ENCODE results near the gene GNG12. TPM values are rescaled to one million over a fixed set of nuclear protein-coding genes. Genes with fewer than 3 reads are reported as not detected.
"Not testable (repeated sequence)": the region's sequence is repeated elsewhere in the genome, so short reads cannot be mapped to it uniquely, and the experiment has no call there.

Gene GNG12
- total and polyA plus RNA-seq, 5 donors: 12.2 to 44.9 (median 30.7) TPM

DNA sequence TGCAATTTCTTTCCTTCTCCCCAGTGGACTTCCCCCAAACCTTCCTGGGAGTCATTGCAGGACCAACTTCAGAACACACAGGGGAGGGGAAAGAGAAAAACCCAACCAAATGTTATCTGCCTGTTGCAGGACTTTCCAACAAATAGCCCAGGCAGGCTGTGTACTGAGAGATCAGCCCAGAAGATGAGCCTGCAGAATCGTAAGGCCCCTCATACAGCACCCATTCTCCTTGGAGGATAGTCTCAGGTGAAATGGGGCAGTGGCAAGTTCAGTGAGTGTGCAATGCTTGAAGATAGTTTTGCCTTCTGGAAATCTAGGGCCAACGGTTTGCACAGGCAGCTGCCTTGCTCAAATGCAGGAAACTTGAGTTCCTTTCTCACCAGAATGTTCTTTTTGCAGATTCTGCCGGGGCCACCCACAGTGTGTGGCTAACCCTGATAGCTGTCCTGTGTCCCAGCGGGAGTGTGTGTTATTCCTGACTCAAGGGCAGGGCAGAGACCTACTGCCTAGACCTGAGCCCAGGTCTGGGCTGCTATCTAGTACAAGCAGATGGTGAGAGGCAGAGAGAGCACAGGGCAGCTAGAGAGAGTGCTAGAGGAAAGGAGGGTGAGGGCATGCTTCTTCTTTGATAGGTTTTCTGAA lies 99.5 kb downstream of the GNG12 start:
- H3K27ac ChIP-seq (ENCODE audit: low read length): no peak overlapping the region
- H3K4me3 ChIP-seq (ENCODE audit: low read length): no peak overlapping the region
- WGBS: 38% methylated on average over 4 of the region's 4 CpGs
- intact Hi-C loops (cut with DNase I): no loop called here
- H3K4me1 ChIP-seq (ENCODE audit: control insufficient read depth, insufficient read depth, low read length): peaks cover 17% of the 10 kb centered on the region
- DNase-seq: no peak
- H3K9me3 ChIP-seq (ENCODE audit: control insufficient read depth, low read length): no peaks in the 10 kb centered on the region
- no peaks in the 10 kb centered on the region for H3K27me3 ChIP-seq (ENCODE audit: control insufficient read depth, insufficient read depth)
- peak in 1 of 2 donors; percentile 6 for ATAC-seq

DNA sequence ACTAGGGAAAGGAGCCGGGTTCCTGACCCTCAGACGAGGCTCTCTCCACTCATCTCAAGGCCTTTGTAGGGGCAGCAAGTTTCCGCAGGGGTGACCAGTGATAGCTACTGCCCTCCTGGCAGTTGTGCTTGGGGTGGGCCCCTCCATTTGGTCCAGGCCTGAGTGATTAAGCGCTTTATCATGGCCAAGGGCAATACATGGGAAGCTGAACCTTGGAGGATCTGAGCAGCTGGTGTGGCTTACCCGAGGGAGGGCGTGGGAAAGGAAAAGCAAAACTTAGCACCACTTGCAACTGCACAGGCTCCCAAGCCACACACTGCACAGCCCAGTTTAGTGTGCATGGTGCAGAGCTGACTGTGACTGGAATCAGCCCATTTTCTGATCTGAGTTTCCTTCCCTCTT lies 100.5 kb downstream of the GNG12 start:
- Histone ChIP-seq H3K27me3 (ENCODE audit: control insufficient read depth, insufficient read depth) (no peaks in the 10 kb centered on the region), H3K4me1 (ENCODE audit: control insufficient read depth, insufficient read depth, low read length) (peaks cover 16% of the 10 kb centered on the region), H3K4me3 (ENCODE audit: low read length) (no peak overlapping the region), H3K27ac (ENCODE audit: low read length) (peak overlapping the region; percentile 56), H3K9me3 (ENCODE audit: control insufficient read depth, low read length) (no peaks in the 10 kb centered on the region)
- intact Hi-C loops (cut with DNase I): no loop called here
- ATAC-seq (peak; percentile 85 to 92), DNase-seq (peak; percentile 69 to 77 (median 77))
- WGBS: 43% methylated on average over 6 of the region's 6 CpGs

DNA sequence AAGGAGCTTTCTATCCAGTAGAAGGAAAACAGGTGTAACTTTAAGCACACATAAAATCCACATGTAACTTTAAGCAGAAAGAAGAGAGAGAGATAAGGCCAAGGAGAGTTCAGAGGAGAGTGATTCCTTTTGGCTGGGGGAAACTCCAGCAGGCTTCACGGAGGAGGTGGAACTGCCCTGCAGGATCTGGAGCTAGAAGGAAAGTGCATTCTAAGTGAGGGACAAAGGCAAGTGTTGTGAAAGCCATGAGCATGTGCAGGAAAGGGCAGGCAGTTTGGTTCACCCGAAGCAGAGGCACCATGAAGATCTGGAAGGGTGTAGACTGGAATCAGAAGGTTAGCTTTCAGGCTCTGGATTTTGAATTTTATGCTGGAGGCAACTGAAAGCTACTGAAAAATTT lies 101.9 kb downstream of the GNG12 start:
- DNase-seq (no peak), ATAC-seq (no peak)
- no peak overlapping the region for H3K27ac ChIP-seq (ENCODE audit: low read length)
- H3K4me1 ChIP-seq (ENCODE audit: control insufficient read depth, insufficient read depth, low read length): peaks cover 11% of the 10 kb centered on the region
- H3K9me3 ChIP-seq (ENCODE audit: control insufficient read depth, low read length): no peaks in the 10 kb centered on the region
- no peak overlapping the region for H3K4me3 ChIP-seq (ENCODE audit: low read length)
- no peaks in the 10 kb centered on the region for H3K27me3 ChIP-seq (ENCODE audit: control insufficient read depth, insufficient read depth)
- WGBS: 88% methylated on average over 2 of the region's 2 CpGs
- intact Hi-C loops (cut with DNase I): no loop called here

DNA sequence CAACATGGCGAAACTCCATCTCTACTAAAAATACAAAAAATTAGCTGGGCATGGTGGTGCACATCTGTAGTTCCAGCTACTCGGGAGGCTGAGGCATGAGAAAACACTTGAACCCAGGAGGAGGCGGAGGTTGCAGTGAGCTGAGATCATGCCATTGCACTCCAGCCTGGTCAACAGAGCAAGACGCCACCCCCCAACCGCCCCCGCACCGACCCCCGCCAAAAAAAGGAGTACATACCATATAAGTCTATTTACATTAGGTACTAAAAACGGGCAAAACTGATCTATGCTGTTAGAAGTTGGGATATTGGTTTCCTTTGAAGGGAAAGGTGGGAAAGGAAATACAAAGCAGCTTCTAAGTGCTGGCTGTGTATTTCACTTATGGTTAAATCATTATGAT lies 103.0 kb downstream of the GNG12 start:
- WGBS: 95% methylated on average over 9 of the region's 9 CpGs
- H3K27ac ChIP-seq (ENCODE audit: low read length); intact Hi-C loops (cut with DNase I): not testable (repeated sequence)

DNA sequence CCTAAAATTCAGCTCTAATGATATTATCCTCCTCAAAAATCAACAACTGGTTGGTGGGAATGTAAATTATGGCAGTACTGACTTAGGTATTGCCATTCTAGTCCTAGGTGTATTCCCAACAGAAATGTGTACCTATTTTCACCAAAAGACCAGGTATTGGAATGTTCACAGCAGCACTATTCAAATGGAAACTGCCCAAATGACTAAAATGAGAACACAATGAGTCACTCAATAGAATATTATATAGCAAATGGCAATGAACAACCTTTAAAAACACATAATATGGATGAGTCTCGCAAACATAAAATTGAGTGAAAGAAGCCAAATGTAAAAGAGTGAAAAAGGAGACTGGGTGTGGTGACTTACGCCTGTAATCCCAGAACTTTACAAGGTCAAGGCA lies 103.4 kb downstream of the GNG12 start:
- Histone ChIP-seq H3K4me3 (ENCODE audit: low read length) (no peak overlapping the region), H3K9me3 (ENCODE audit: control insufficient read depth, low read length) (no peaks in the 10 kb centered on the region), H3K27ac (ENCODE audit: low read length) (no peak overlapping the region), H3K27me3 (ENCODE audit: control insufficient read depth, insufficient read depth) (no peaks in the 10 kb centered on the region), H3K4me1 (ENCODE audit: control insufficient read depth, insufficient read depth, low read length) (peaks cover 10% of the 10 kb centered on the region)
- no peak for ATAC-seq
- intact Hi-C loops (cut with DNase I): no loop called here
- no peak for DNase-seq
- over 99% methylated on average over 2 of the region's 2 CpGs for WGBS

More for the DNA sequence above, 103.0 kb downstream of the GNG12 start:
- H3K4me1 ChIP-seq (ENCODE audit: control insufficient read depth, insufficient read depth, low read length); H3K9me3 ChIP-seq (ENCODE audit: control insufficient read depth, low read length); H3K27me3 ChIP-seq (ENCODE audit: control insufficient read depth, insufficient read depth); H3K4me3 ChIP-seq (ENCODE audit: low read length); ATAC-seq; DNase-seq: not testable (repeated sequence)

DNA sequence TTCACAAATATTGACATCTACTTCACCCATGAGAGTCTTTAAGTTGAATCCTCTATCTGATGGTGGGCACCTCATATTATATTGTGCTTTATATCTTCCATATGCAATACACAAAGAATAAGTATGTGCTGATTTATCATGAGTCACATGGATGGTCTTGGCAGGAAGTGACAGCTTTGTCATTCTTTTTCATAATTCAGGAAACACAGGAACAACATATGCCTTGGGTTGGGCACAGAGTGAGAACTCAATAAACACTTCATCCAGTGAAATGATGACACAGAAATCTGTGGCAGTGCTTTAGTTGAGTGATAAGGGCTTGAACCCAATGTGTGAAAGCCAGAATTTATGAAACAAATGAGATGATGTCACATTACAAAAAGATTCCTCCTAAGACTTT lies 107.0 kb downstream of the GNG12 start:
- intact Hi-C loops (cut with DNase I): no loop called here
- ATAC-seq (no peak), DNase-seq (no peak)
- H3K4me3 ChIP-seq (ENCODE audit: low read length): no peak overlapping the region
- H3K9me3 ChIP-seq (ENCODE audit: control insufficient read depth, low read length): no peaks in the 10 kb centered on the region
- H3K27ac ChIP-seq (ENCODE audit: low read length): no peak overlapping the region
- no peaks in the 10 kb centered on the region for H3K27me3 ChIP-seq (ENCODE audit: control insufficient read depth, insufficient read depth)
- H3K4me1 ChIP-seq (ENCODE audit: control insufficient read depth, insufficient read depth, low read length): peaks cover 9% of the 10 kb centered on the region

DNA sequence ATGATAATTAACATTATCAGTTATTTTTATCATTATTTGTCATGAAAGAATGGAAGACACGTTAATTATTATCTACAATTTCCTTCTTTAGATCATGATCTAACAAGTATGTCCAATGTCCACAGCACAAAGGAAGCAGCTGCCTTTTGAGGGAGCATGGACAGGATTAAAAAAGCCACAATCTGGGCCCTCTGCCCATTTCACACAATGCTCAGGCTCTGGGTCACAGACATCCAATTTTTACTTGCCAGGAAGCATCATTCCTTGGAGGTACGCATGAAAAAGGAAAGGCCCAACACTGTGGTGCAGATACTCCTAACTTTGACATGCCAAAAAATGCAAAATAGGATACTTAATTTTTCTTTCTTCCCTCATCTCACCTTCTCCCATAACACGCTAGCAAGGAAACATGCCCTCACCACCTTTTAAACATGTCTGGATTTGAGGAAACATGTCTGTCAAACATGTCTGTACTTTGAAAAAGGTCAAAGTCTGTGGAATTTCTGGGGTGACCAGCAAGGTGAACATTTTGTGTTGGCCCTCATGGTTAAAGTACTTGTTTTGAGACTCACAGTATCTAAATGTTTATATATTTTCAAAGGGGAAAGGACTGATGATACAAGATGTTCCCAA lies 108.2 kb downstream of the GNG12 start:
- DNase-seq: peak in 2 of 3 donors; percentile 55 to 63
- peak; percentile 56 to 85 for ATAC-seq
- H3K4me3 ChIP-seq (ENCODE audit: low read length): no peak overlapping the region
- 28% methylated on average over 3 of the region's 3 CpGs for WGBS
- H3K27ac ChIP-seq (ENCODE audit: low read length): no peak overlapping the region
- intact Hi-C loops (cut with DNase I): no loop called here
- no peaks in the 10 kb centered on the region for H3K27me3 ChIP-seq (ENCODE audit: control insufficient read depth, insufficient read depth)
- peaks cover 9% of the 10 kb centered on the region for H3K4me1 ChIP-seq (ENCODE audit: control insufficient read depth, insufficient read depth, low read length)
- H3K9me3 ChIP-seq (ENCODE audit: control insufficient read depth, low read length): no peaks in the 10 kb centered on the region

DNA sequence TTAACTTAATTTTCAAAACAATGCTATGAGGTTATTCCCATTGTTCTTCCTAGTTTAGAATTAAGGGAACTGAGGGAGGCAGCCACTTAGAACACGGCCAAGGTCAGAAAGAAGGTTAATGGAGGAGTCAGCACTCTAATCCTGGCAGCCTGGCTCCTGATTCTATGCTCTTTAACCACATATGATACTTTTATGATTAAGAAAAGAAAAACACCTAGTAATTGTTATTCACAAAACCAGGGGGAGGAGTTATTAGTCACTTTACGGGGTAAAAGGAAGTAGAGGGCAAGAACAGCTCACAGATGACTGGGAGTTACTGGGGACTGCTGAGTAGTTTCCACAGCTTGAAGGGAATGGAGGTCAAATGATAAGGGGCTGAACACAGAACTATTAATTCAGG lies 109.6 kb downstream of the GNG12 start:
- Histone ChIP-seq H3K4me3 (ENCODE audit: low read length) (no peak overlapping the region), H3K27ac (ENCODE audit: low read length) (peak overlapping the region; percentile 73), H3K4me1 (ENCODE audit: control insufficient read depth, insufficient read depth, low read length) (peaks cover 9% of the 10 kb centered on the region), H3K9me3 (ENCODE audit: control insufficient read depth, low read length) (no peaks in the 10 kb centered on the region), H3K27me3 (ENCODE audit: control insufficient read depth, insufficient read depth) (no peaks in the 10 kb centered on the region)
- 28% methylated on average over 2 of the region's 2 CpGs for WGBS
- ATAC-seq: peak; percentile 55 to 91
- no peak for DNase-seq
- intact Hi-C loops (cut with DNase I): no loop called here

DNA sequence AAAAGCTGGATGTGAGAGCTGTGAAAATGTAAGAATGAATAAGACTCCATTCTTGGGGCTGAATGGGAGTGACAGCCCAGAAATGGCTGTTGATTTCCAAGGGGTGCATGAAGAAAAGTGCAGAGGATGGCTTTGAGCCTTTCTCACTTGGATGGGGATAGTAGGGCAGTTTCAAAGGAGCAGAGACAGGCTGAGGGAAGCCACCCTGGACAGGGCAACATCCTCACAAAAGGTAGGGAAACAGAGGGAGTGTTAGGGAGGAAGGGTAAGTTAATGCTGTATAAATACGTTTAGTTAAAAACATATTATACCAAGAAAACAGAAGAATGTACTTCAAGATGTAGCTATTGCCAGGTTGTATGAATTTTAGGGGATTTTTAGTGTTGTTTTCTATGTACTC lies 110.1 kb downstream of the GNG12 start:
- DNase-seq (no peak), ATAC-seq (no peak)
- Histone ChIP-seq H3K4me3 (ENCODE audit: low read length) (no peak overlapping the region), H3K4me1 (ENCODE audit: control insufficient read depth, insufficient read depth, low read length) (peaks cover 9% of the 10 kb centered on the region), H3K27me3 (ENCODE audit: control insufficient read depth, insufficient read depth) (no peaks in the 10 kb centered on the region), H3K27ac (ENCODE audit: low read length) (no peak overlapping the region), H3K9me3 (ENCODE audit: control insufficient read depth, low read length) (no peaks in the 10 kb centered on the region)
- intact Hi-C loops (cut with DNase I): no loop called here
- 64% methylated on average over 1 of the region's 1 CpG for WGBS

DNA sequence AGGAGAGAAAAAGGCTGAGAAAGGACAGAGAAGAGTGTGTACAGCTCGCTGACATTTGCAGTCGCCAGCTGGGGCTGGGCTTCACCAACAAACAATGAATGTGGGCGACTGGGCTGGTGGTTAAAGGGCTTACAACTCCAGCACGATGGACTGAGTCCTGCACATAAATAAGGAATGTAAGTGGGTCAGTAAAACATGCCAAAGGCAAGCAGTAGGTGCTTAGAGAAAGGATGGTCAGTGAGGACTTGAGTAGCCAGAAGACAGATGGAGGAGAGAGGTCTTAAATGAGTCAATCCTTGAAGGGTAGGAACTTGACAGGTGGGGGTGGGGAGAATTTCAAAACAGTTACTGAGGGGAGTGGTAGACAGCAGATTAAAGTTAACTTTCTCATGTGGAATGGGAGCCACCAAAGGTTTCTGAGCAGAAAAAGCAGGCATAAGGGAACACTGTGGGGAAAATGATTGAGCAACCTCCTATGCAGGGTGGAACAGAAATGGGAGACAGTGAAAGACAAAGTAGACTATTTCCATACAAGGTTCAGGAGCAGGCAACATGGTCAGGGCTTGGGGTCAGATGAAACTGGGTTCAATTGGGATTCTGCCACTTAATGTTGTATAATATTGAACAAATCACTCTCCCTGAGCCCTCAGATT lies 110.8 kb downstream of the GNG12 start:
- Histone ChIP-seq H3K4me1 (ENCODE audit: control insufficient read depth, insufficient read depth, low read length) (peaks cover 9% of the 10 kb centered on the region), H3K27me3 (ENCODE audit: control insufficient read depth, insufficient read depth) (no peaks in the 10 kb centered on the region), H3K4me3 (ENCODE audit: low read length) (no peak overlapping the region), H3K9me3 (ENCODE audit: control insufficient read depth, low read length) (no peaks in the 10 kb centered on the region), H3K27ac (ENCODE audit: low read length) (no peak overlapping the region)
- intact Hi-C loops (cut with DNase I): no loop called here
- 84% methylated on average over 4 of the region's 4 CpGs for WGBS
- DNase-seq: no peak
- ATAC-seq: peak in 1 of 2 donors; percentile 18

DNA sequence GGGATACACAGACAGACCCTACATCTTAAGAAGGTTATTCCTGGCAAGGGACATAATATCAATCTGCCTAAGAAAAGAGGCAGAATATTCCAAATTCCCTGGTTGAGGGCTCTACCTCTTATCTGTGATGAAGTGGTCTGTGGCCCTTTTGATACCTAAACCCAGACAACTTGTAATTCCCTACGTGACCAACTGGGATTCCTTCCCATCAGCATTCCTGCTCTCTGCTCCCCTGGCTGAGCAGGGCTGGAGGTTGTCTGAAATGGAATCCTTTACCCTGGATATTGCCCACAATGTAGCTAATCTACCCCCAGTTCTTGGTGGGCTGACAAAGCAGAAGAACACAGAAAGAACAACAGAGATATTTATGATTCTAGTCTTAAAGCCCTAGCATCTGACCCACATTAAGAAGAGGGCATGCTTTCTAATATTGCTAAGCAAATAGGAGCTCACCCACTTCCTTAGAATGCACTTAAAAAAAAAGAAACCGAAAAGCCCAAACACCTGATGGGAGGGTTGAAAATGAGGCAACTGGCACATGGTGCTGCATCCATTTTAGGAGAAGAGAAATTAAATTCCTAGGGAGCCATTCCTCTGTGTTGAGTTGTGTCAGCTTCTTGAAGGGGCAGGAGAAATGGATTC lies 111.5 kb downstream of the GNG12 start:
- Histone ChIP-seq H3K27me3 (ENCODE audit: control insufficient read depth, insufficient read depth) (no peaks in the 10 kb centered on the region), H3K27ac (ENCODE audit: low read length) (no peak overlapping the region), H3K4me1 (ENCODE audit: control insufficient read depth, insufficient read depth, low read length) (peaks cover 9% of the 10 kb centered on the region), H3K4me3 (ENCODE audit: low read length) (no peak overlapping the region), H3K9me3 (ENCODE audit: control insufficient read depth, low read length) (no peaks in the 10 kb centered on the region)
- ATAC-seq: no peak
- intact Hi-C loops (cut with DNase I): no loop called here
- WGBS: 87% methylated on average over 2 of the region's 2 CpGs
- DNase-seq: no peak

All from right cardiac atrium (tissue), 5 donors.